HepG2 (cell line): ENCODE data around the gene PIEZO1. TPM values are rescaled to one million over a fixed set of nuclear protein-coding genes. Genes with fewer than 3 reads are reported as not detected.
A peak's percentile ranks its signal among the peaks of the same experiment; 100 is the strongest.

Experiments
- ATRX ChIP-seq: sonication (generic); formaldehyde crosslinking; IDR thresholded peaks from 2 replicates; pipeline ENCODE4 v1.4.0; 2020; ENCODE audit warnings: missing genetic modification reagents, borderline replicate concordance
- BRD4 ChIP-seq: sonication (generic); formaldehyde crosslinking; IDR thresholded peaks from 2 replicates; pipeline ENCODE4 v1.4.0; 2020; ENCODE audit warnings: missing genetic modification reagents
- FIP1L1 ChIP-seq: fragments of 200-400 bp; formaldehyde crosslinking; IDR thresholded peaks from 2 replicates; pipeline ENCODE4 v1.6.1; 2018; ENCODE audit warnings: low read depth, mild to moderate bottlenecking, low read length, moderate library complexity, borderline replicate concordance; ENCODE audit not compliant: insufficient read depth
- HNRNPH1 ChIP-seq: fragments of 200-400 bp; formaldehyde crosslinking; optimal IDR thresholded peaks from 2 replicates; pipeline ENCODE3; 2017; ENCODE audit warnings: mild to moderate bottlenecking, low read depth, low read length
- MTA1 ChIP-seq: sonication (generic); formaldehyde crosslinking; IDR thresholded peaks from 2 replicates; pipeline ENCODE4 v1.4.0; 2020; ENCODE audit warnings: missing genetic modification reagents, mild to moderate bottlenecking, borderline replicate concordance
- NR0B2 ChIP-seq: sonication (generic); formaldehyde crosslinking; IDR thresholded peaks from 2 replicates; pipeline ENCODE4 v1.4.0; 2020; ENCODE audit warnings: mild to moderate bottlenecking, missing genetic modification reagents
- REXO4 ChIP-seq: sonication (generic); formaldehyde crosslinking; IDR thresholded peaks from 2 replicates; pipeline ENCODE4 v1.8.0; 2022; ENCODE audit warnings: missing genetic modification reagents, mild to moderate bottlenecking, borderline replicate concordance
- SALL1 ChIP-seq: sonication (generic); formaldehyde crosslinking; IDR thresholded peaks from 2 replicates; pipeline ENCODE4 v1.8.0; 2022; ENCODE audit warnings: mild to moderate bottlenecking, missing genetic modification reagents
- SPEN ChIP-seq: sonication (generic); formaldehyde crosslinking; IDR thresholded peaks from 2 replicates; pipeline ENCODE4 v1.5.1; 2020; ENCODE audit warnings: low read depth, mild to moderate bottlenecking, missing genetic modification reagents
- SRSF1 ChIP-seq: fragments of 200-400 bp; formaldehyde crosslinking; optimal IDR thresholded peaks from 2 replicates; pipeline ENCODE3; 2017; ENCODE audit warnings: mild to moderate bottlenecking, low read depth, low read length, moderate library complexity
- TFDP1 ChIP-seq: IDR thresholded peaks from 2 replicates; pipeline ENCODE4 v1.6.1; 2016; ENCODE audit warnings: missing compliant biosample characterization, missing genetic modification reagents, borderline replicate concordance
- TOPORS ChIP-seq: sonication (generic); formaldehyde crosslinking; IDR thresholded peaks from 2 replicates; pipeline ENCODE4 v1.8.0; 2023; ENCODE audit warnings: mild to moderate bottlenecking, missing genetic modification reagents
- ZBTB2 ChIP-seq: sonication (generic); formaldehyde crosslinking; IDR thresholded peaks from 2 replicates; pipeline ENCODE4 v1.8.0; 2022; ENCODE audit warnings: low read depth, missing genetic modification reagents
- ZFY ChIP-seq: sonication (generic); formaldehyde crosslinking; IDR thresholded peaks from 2 replicates; pipeline ENCODE4 v1.4.0; 2020; ENCODE audit warnings: missing genetic modification reagents
- ZNF205 ChIP-seq: IDR thresholded peaks from 2 replicates; pipeline ENCODE4 v1.6.1; 2018; ENCODE audit warnings: missing biosample characterization, missing genetic modification reagents
- ZNF24 ChIP-seq: fragments of 450-650 bp; IDR thresholded peaks from 2 replicates; pipeline ENCODE4 v1.6.1; 2017; ENCODE audit warnings: antibody characterized with exemption, mild to moderate bottlenecking
- ZNF333 ChIP-seq: sonication (generic); formaldehyde crosslinking; IDR thresholded peaks from 2 replicates; pipeline ENCODE4 v1.4.0; 2020; ENCODE audit warnings: mild to moderate bottlenecking, missing genetic modification reagents, borderline replicate concordance
- ZNF589 ChIP-seq: sonication (generic); formaldehyde crosslinking; conservative IDR thresholded peaks from 2 replicates; pipeline ENCODE4 v1.8.0; 2022; ENCODE audit warnings: mild to moderate bottlenecking, moderate library complexity, missing genetic modification reagents
- ZNF644 ChIP-seq: IDR thresholded peaks from 2 replicates; pipeline ENCODE4 v1.6.1; 2016; ENCODE audit warnings: low read depth
- ZNF891 ChIP-seq: sonication (generic); formaldehyde crosslinking; IDR thresholded peaks from 2 replicates; pipeline ENCODE4 v1.5.0; 2020; ENCODE audit warnings: mild to moderate bottlenecking, missing genetic modification reagents
- polyA plus RNA-seq, 8 experiments: library from polyadenylated mRNA; depleted of rRNA in 3 of 8; stranded (reverse) in 7 of 8; unstranded in 1 of 8; fragments of >200 nt; fragmentation: Illumina TruSeq in 4 of 8; extraction: Trizol in 4 of 8; gene quantifications; 2 replicates each; pipeline versions ENCODE4 v1.2.1 to v1.2.3, GENCODE V29; 2011 to 2016; ENCODE audit warnings: low read depth in 4 of 8, missing spikeins in 1 of 8, mixed read lengths in 1 of 8; ENCODE audit not compliant: insufficient read depth in 1 of 8
- total RNA-seq, 5 experiments: library from RNA; depleted of rRNA; stranded (reverse); fragments of >200 nt; fragmentation: Illumina TruSeq; extraction: Trizol; gene quantifications; 2 replicates each; pipeline ENCODE4 v1.2.3, GENCODE V29; 2016; ENCODE audit warnings: low read depth in 1 of 5
- TF ChIP-seq, protein P1 (sequence below): sonication (generic); formaldehyde crosslinking; conservative IDR thresholded peaks from 2 replicates; pipeline ENCODE4 v1.8.0; 2022; ENCODE audit warnings: missing genetic modification reagents
- TF ChIP-seq, protein P2 (sequence below): sonication (generic); formaldehyde crosslinking; IDR thresholded peaks from 2 replicates; pipeline ENCODE4 v1.8.1; 2022; ENCODE audit warnings: mild to moderate bottlenecking, missing genetic modification reagents

The PIEZO1 gene
- total and polyA plus RNA-seq, 2 of the 13 experiments (the other 11 are each of a cell fraction or from before 2014, with no cell fraction given): 67.9 to 85.0 TPM

GRCh38 chr16:88737298-88738150 lies 47.5 kb downstream of the PIEZO1 start (continued):
- TF ChIP-seq ZNF644 (CRISPR knock-in tag) (no peak), ZBTB2 (no peak), ZNF24 (no peak), REXO4 (CRISPR knock-in tag) (no peak), ZFY (CRISPR knock-in tag) (peak; percentile 42; the same call in 1 of the 2 replicates), TOPORS (CRISPR knock-in tag) (no peak), MTA1 (peak; percentile 80; the same call in 1 of the 2 replicates), TFDP1 (CRISPR knock-in tag) (peak; percentile 64; the same call in 1 of the 2 replicates), SRSF1 (peak; percentile 61), ZNF589 (CRISPR knock-in tag) (0 out of 2 replicates have a peak, but pooled peaks have one; percentile 31), BRD4 (no peak), SPEN (CRISPR knock-in tag) (peak; percentile 72), SALL1 (CRISPR knock-in tag) (peak; percentile 60), ZNF333 (CRISPR knock-in tag) (no peak), HNRNPH1 (no peak), ZNF891 (CRISPR knock-in tag) (peak; percentile 87; the same call in 1 of the 2 replicates), ZNF205 (CRISPR knock-in tag) (peak; percentile 45; the same call in 1 of the 2 replicates), ATRX (CRISPR knock-in tag) (no peak), NR0B2 (no peak), FIP1L1 (no peak)
- TF ChIP-seq, protein P1, sequence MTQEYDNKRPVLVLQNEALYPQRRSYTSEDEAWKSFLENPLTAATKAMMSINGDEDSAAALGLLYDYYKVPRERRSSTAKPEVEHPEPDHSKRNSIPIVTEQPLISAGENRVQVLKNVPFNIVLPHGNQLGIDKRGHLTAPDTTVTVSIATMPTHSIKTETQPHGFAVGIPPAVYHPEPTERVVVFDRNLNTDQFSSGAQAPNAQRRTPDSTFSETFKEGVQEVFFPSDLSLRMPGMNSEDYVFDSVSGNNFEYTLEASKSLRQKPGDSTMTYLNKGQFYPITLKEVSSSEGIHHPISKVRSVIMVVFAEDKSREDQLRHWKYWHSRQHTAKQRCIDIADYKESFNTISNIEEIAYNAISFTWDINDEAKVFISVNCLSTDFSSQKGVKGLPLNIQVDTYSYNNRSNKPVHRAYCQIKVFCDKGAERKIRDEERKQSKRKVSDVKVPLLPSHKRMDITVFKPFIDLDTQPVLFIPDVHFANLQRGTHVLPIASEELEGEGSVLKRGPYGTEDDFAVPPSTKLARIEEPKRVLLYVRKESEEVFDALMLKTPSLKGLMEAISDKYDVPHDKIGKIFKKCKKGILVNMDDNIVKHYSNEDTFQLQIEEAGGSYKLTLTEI: no peak
- TF ChIP-seq, protein P2, sequence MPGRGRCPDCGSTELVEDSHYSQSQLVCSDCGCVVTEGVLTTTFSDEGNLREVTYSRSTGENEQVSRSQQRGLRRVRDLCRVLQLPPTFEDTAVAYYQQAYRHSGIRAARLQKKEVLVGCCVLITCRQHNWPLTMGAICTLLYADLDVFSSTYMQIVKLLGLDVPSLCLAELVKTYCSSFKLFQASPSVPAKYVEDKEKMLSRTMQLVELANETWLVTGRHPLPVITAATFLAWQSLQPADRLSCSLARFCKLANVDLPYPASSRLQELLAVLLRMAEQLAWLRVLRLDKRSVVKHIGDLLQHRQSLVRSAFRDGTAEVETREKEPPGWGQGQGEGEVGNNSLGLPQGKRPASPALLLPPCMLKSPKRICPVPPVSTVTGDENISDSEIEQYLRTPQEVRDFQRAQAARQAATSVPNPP (CRISPR knock-in tag): no peak
